Activated T-cell treated with anti-CD3 and anti-CD28 coated beads for 1 hour (primary cell): Measurements from ENCODE around the gene TLR9.

Source experiments
- DNase-seq: peaks from one replicate; pipeline ENCODE4 v3.0.0-alpha.2; 2020; ENCODE audit warnings: low read depth

The TLR9 gene

DNA sequence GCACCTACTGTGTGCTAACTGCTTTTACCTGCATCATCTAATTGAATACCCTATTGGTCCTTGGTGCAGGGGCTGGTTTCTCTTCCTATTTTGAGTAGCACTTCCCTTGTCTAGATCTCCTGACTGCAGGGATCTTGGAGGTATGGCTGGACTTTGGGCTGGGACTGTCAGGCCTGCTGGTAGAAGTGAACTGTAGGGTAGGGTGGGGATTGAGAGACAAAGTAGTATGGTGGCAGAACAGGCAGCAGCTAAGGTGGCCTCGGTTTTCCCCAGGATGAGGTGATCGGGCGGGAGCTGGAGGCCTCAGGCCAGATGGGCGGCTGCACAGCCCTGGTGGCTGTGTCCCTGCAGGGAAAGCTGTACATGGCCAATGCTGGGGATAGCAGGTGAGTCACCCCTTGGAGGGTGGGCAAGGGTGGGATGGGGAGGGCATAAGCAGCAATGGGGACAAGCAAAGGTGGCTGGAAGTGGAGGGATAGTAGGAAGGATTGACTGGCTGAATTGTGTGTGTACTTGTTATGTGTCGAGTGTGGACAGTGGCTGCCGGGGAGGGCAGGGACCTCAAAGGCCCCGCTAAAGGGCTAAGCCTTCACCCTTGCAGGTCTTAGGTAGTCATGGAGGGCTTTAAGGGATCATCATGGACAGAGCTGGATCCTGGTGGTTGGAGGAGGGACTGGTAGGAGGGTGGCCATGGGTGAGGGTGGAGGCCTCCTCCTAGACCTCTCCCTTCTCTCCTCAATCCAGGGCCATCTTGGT is 22.1 kb upstream of the TLR9 start:
- no peak for DNase-seq

DNA sequence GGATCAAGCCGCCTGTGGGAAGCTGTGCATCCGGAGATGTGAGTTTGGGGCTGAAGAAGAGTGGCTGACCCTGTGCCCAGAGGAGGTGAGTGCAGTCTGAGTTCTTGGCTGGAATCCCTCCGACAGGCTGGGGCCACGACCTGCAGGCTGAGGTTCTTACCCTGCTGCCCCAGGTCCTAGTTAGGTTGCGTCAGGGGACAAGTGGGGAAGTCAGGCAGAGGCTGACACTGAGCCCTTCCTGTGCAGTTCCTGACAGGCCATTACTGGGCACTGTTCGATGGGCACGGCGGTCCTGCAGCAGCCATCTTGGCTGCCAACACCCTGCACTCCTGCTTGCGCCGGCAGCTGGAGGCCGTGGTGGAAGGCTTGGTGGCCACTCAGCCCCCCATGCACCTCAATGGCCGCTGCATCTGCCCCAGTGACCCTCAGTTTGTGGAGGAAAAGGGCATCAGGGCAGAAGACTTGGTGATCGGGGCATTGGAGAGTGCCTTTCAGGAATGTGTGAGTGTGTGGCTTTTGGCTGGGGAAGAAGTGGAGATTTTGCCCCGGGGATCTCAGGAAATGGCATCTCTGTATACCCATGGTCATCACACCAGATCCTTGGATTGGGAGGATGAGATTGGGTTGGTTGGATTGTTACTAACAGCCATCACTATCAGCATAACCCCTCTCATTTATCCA is 21.4 kb upstream of the TLR9 start:
- DNase-seq, result no peak

DNA sequence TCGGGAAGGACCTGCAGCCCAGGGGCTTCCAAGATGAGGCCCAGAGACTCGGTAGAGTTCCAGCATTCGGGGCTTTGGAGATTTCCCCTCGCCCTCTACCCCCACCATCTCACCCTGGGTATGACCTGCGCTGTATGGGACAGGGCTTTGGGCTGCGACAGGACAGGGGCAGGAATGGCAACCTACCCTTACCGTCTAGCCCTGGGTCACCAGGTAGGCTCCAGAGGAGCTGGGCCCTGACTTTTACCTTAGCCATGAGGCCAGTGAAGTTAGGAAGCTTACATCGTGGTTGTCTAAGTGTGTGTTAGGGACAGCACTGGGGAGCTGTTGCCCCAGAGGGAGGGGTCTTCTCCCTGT is 20.8 kb upstream of the TLR9 start:
- DNase-seq, result no peak

DNA sequence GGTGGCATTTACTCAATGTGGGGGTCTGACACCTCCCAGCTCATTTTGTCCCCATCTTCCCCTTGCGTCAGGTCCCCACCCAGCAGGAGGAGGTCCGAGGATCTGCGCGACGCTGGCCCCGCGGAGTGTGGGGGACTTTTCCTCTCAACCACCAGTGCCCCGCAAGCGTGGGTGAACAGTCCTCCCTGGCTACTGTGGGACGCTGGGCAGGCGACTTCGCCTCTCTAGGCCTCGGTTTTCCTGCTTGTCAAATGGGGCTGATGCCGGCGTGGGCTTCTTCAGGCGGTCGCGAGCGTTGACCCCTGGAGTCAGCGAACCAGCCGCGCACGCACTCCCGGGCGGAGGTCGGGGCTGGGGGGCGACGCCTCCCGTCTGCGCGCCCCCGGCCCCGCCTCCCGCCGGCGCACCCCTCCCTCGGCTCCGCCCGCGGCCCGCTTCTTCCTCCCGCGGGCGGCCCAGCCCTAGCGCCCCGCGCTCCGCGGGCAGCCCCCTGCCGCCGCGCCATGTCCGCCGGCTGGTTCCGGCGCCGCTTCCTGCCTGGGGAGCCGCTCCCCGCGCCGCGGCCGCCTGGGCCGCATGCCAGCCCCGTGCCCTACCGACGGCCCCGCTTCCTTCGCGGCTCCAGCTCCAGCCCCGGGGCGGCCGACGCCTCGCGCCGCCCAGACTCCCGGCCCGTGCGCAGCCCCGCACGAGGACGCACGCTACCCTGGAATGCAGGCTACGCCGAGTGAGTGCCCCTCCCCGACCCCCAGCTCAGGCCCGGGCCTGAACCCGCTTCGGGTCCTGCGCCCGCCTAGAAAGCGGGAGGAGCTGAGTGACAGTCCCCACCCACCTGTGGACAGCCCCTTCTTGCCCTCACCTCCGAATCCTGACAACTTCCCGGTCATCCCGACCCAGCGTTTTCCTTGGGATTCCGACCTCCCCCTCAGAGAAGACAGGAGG is 20.1 kb upstream of the TLR9 start, which contains the start of gene PPM1M:
TSS of gene PPM1M (plus strand) at position 438 of the 942 bp plus-strand sequence. CDS start at position 504, 66 bp downstream.
- DNase-seq, result peak; percentile 44

DNA sequence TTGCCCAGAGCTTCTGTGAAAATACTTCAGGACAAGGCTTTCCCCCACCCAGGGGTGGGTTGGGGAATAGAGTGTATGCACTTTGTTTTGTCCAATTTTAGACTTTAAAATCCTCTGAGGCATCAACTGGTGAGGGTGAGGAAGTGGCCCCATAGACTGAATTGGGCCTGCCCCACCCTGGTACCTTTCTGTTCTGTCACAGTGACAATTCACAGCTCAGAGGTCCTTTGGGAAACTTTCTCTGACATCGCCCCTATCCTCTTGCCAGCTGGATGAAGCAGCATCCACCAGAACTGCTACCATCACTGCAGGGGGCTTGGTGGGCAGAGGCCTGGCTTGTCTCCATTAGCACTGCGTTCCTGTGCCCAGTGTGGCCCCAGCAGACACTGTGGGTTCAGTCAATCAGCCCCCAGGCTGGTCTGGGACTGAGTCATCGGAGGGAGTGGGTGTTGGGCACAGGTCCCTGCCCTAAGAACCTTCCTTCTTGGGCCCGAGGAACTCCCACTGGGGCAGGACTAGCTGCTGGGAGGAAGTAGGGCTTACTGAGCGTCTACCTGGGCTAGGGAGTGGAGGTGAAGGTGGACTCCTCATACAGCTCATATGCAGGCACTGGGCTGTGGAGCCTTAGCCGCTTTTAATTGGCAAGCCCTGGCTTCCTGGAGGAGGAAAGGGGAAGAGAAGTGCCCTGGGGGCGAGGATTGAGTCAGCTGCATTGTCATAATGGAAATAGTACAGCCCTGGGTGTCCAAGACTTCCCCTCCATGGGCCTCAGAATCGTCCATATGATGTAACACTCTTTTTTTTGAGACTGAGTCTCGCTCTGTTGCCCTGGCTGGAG is 18.6 kb upstream of the TLR9 start:
- DNase-seq, result no peak

DNA sequence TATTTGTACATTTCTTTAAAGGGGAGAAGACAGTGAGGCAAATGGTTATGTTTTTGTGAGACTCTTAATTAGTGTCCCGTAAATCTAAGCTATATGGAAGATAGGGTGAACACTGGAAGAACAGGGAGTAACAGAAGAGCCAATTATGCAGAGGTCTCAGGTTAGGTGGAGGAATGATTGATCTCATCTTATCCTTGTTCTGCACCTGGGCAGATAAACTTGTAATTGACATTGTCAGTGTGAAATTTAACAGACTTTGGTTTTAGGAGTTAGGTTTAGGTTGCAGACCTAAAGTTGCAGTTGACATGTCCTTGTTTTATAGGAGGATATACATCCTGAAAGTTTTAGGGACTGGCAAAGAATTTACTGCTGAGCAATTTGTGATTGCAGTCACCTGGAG is 16.6 kb upstream of the TLR9 start:
- no peak for DNase-seq

DNA sequence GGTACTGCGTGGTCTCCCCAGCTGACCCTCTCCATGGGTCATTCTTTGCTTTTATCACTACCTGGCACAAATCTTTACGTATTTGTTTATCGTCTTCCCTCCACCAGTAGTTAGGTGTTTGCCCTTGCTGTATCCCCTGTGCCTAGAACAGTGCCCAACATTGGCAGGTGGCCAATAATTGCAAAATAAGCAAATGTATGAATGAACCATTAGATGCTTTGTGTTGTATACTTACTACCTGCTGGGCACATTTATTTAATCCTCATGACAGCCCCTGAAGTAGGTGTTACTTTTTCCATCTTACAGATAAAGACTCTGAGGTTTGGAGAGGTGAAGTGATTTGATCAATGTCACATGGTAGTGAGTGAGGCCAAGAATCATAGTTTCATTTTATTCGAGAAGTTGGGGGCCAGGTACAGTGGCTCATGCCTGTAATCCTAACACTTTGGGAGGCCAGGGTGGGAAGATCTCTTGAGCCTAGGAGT is 15.5 kb upstream of the TLR9 start:
- no peak for DNase-seq

DNA sequence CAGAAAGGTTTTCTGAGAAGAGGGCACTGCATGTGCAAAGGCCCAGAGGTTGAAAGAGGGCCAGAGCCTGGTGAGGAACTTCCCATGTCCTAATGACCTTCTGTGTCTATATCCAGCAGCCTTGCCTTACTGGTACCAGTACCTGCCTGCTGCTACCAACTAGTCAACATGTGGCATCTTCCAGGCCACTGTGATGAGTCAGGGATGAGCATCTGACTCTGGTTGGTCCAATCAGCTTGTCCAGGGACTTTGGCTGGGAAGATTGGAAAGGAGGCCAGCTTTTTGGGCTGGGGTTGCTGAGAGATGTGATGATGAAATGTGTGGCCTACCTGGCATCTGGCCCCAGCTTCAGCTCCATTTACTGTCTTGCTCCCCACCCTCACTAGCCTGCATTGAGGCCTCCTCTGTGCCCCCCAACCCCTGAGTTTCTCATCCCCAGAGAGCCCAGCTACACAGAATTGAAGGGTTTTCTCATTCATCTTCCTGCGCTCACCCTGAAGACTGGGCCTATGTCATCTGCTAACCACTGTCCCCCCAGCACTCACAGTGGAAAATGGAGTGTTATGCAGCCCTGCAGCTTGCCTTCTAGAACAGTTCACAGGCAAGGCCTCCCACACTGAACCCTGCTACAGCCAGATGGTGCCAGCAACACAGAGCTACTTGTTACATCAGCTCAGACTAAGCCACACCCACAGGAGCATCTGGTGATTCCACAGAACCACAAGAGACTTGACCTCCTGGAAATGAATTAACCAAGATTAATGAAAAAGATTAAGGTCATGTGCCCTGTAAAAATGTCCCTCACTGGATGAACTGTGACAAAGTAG is 14.8 kb upstream of the TLR9 start:
- DNase-seq, result no peak

DNA sequence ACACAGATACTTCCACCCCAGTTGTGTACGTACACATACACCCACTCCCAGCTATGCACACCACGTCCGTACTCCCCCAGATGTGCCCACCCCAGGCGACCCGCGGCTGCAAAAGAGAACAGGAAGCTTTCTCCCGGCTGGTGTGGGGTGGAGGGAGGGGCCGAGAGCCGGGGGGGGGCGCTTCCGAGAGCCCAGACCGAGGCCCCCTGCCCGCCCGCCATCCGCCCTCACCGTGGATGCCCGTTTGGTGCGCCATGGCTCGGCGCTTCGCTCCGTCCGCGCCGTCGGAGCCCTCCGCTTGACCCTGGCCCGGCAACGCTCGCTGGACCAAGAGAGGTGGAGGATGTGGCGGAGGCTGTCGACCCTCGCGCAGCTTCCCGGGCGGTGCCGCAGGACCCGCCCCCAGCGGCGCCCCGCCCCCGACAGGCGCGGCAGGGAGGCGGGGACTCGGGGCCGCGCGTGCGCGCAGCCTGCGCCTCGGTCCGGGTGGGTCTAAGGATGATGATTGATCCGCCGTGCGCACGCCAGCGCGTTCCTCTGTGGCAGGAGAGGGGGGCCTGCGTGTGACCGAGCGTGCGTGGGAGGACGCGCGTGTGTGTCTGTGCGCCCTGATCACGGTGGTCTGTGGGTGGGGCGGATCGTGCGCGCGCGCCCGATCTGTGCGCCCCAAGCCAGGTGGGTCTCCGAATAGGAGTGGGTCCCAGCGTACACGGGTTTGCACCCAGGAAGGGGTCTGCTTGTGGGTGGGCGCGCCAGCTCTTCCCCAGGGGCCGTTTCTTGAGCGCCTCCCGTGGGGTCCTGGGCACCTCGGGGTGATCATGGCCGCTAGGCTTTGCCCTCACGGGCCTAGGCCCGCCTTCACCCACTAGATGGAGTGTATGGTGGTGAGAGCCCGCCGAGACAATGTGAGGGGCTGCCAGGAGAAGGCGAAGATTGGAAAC is 13.6 kb upstream of the TLR9 start, which contains the start of gene TWF2:
TSS of gene TWF2 (minus strand) at position 398 of the 941 bp plus-strand sequence. CDS start at position 256, 142 bp downstream.
- DNase-seq, result peak; percentile 79

DNA sequence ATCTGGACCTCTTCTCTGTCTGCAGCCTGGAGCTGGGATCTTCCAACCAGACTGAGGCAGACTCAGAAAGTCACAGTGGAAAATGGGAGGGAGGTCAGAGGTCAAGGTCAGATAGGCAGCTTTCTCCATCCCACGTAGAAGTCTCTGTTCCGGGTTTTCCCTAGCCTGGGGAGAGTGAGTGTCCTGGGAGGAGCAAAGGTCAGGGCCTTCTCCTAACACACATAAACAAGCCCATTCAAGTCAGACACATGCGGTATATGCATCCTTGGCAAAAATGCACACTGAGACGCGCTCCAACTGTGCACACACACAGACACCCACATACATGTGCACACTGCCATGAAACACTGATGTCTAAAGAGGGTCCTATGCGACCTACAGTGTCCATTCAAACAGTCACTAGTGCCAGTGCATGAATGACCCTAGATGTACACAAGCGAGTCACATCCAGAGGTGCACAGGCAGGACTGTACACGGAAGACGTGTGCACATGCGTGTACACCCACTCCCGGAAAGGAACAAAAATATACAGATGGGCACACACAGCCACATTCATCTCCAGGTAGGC is 12.8 kb upstream of the TLR9 start:
- DNase-seq, result no peak

DNA sequence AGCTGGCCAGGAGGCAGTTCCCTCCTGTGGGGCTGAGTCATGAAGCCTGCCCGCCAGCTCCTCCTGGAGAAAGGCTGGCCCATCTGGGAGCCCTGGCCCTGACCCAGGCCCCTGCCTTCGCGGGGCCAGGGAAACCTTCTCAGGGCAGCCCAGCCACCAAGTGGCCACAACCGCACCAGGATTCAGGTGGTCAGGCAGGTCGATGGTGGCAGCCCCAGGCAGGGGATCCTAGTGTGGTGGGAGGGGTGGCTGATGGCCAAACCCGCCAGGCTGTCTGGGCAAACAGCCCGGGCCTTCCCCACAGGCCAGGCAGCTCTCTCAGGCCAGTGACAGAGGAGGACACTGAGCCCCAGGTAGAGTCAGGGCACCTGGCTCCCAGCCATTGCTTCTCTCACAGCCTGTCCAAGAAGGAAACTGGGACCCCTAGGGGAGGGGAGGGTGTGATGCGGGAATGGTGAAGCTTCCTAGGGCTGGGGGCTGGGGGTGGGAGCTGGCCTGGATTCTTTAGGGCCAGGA is 12.3 kb upstream of the TLR9 start:
- no peak for DNase-seq

DNA sequence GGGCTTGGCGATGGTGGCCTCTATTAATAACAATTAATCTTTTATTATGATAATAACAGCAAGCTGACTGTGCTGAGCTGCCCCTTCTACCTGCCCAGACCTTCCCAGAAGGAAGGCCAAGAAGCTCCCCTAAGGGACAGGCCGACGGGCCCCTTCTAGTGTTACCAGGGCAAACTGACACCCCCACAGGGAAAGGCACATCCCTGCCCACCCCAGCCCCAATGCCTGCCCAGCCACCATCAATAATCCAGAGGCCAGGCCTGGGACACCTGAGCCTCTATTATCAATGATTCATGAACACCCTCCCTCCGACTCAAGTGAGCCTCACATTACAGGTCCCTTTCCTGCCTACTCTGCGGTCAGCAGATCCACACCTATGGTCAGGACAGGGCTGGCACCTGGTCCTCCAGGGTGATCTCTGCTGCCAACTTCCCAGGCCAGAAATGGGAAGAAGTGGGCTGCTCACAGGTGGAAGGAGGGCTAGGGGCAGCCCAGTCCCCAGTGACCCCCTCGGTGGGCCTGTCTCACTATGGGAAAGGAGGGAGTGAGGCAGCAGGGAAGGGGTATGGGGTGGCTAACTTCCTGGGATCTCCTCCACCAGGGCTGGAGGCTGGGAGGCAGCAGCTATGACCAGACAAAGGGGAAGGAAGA is 11.7 kb upstream of the TLR9 start:
- no peak for DNase-seq

DNA sequence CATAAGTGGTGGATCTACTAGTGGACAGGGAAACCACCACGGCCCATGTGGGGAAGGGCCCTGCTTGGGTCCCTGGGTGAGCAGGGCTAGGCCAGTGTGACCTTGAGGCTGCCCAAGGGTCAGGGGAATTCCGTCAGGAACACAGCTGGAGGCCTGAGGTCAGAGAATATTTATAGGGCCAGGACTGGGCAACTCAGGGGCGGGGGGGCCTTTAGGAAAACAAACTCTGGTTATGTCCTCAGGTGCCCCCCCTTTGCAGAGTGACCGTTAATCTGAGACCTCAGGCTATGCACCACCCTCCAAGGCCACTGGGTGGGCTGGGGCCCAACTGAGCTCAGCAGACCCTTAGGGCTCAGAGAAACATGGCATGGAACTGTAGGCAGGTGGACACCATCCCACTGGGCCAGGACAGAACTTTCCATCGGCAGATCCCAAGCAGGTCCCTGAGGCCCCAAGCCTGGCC is 11.0 kb upstream of the TLR9 start:
- DNase-seq, result no peak

DNA sequence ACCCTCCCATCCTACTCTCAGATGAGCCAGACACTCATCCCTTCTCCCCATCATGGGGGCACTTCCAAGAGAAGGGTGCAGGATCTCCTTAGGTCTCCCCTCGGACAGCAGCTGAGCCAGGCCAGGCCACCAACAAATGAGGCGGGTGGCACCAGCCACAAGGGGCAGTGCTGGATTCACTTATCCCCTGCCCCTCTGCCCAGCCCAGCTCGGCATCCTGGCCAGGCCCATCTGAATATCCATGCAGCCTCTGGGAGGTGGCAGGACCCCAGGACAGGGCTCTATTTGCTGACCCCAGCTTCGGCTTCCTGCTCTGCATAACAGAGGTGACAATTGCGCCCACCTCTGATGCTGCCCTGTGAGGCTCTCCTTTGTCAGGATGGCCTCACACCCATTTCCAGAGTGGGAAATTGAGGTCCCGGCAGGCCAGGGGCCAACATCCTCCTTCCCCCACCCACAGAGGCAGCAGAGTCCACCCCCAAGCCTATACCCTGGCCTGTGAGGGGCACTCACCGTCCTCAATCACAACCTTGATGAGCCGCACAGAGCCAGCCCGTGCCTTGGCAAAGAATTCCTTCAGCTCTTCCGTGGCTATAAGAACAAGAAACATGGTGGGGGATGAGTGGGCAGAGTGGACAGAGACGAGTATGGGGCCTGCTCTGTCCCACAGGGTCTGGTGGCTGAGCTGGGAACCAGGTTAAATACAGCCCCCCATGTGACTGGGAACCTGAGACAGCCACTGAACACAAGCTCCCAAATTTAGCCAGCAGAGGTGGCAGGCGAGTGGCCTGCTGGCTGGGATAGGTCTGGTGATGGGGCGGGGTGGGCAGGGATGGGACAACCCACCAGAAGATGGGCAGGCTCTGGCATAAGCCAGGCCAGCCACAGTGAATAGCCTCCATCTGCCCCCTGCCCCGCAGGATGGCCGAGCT is 9.3 kb upstream of the TLR9 start:
- no peak for DNase-seq

DNA sequence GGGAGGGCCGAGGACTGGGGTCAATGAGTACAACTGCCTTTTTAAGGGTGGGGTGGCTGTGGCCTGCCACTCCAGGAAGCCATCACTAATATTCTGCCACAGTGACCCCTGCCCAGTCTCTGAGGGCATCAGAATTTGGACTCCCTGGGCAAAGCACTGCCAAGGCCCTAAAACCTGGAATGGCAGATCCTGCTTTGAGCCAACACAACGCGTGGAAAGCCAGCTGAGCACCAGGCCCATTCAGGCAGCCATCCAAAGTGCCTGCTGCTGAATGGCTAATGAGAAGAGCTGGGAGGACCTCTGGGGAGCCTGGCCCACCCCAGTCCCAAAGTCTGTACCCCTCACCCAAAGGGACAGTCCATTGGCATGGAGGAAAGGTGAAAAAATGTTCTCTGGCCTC is 8.5 kb upstream of the TLR9 start:
- no peak for DNase-seq

DNA sequence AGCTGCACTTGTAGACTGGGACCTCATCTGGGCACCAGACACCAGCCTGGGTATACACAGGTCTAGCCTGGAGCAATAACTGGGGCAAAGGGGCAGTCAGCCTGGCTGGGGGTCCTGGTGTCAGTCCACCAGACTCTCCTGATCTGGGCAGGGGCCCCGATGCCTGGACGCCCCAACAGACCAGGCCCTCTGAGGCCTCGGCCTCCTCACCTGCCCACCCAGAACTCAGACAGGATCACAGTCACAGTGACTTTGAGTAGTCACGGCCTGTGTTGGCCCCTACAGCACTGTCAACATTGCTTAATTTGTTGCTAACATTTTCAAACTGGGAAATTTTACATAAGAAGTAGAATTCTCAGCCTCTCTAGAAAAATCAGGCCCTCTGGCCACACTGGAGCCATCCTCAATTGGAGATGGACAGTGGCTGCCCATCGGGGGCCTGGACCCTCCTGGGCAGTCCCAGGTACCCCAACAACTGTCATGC is 7.7 kb upstream of the TLR9 start:
- no peak for DNase-seq
